ENCODE data around the gene EXOC3L1. TPM values are rescaled to one million over a fixed set of nuclear protein-coding genes. Genes with fewer than 3 reads are reported as not detected.

Gene EXOC3L1
- total and polyA plus RNA-seq, 2 of the 13 experiments (the other 11 are each of a cell fraction or from before 2014, with no cell fraction given): 0.12 TPM; not detected in 1

DNA sequence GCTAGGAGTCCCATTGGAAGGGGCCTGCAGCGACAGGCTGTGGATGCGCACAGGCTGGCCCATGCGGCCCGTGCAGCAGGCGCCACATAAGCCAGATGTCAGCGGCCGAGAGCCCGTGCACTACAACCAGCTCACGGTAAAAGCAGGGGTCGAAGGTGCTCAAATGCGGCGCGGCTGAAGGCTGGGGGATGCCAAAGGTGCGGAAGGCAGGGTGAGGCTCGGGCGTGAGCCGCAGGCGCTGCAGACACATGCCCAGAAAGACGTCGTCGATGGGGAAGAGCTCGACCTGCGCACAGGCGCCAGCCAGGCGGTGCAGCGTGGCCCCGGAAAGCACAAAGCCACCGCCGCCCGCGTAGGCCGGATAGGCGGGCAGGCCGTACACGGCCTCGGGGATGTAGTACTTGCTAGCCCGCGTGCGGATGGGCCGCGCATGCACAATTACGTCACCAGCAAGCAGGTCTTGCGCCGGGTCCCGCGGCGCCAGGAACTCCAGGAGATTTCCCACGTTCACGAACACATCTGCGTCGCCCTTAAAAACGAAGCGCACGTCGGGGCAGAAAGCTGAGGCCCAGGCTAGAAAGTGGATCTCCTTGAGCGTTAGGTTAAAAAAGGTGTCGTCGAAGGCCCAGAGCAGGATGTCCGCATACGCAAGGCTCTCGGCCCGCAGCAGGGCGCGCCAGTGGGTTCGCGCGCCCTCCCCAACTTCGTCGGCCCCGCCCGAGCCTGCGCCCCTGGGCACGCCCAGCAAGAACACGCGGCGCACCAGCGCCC, 40.5 kb downstream of the EXOC3L1 start (continued):
- no peak for TF ChIP-seq TOPORS (CRISPR knock-in tag; IDR thresholded peaks at IDR 0.05)
- no peak for TF ChIP-seq PCBP2 (optimal IDR thresholded peaks at IDR 0.05; ENCODE audit: low read depth, low read length, poor library complexity, severe bottlenecking)
- TF ChIP-seq NFRKB (IDR thresholded peaks at IDR 0.05): no peak
- 0 out of 2 replicates have a peak, but pooled peaks have one; percentile 46 for TF ChIP-seq ZNF709 (CRISPR knock-in tag; IDR thresholded peaks at IDR 0.05)
- TF ChIP-seq NONO (IDR thresholded peaks at IDR 0.05): no peak
- peak; percentile 54; the same call in 1 of the 2 replicates for TF ChIP-seq NONO (CRISPR knock-in tag; conservative IDR thresholded peaks at IDR 0.05)
- TF ChIP-seq HNF4A (CRISPR knock-in tag; IDR thresholded peaks at IDR 0.05): no peak
- TF ChIP-seq MED8 (CRISPR knock-in tag; IDR thresholded peaks at IDR 0.05; ENCODE audit: insufficient replicate concordance): no peak
- TF ChIP-seq, protein P1, sequence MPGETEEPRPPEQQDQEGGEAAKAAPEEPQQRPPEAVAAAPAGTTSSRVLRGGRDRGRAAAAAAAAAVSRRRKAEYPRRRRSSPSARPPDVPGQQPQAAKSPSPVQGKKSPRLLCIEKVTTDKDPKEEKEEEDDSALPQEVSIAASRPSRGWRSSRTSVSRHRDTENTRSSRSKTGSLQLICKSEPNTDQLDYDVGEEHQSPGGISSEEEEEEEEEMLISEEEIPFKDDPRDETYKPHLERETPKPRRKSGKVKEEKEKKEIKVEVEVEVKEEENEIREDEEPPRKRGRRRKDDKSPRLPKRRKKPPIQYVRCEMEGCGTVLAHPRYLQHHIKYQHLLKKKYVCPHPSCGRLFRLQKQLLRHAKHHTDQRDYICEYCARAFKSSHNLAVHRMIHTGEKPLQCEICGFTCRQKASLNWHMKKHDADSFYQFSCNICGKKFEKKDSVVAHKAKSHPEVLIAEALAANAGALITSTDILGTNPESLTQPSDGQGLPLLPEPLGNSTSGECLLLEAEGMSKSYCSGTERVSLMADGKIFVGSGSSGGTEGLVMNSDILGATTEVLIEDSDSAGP (CRISPR knock-in tag; IDR thresholded peaks at IDR 0.05; ENCODE audit: borderline replicate concordance): peak; percentile 62
- TF ChIP-seq IKZF1 (IDR thresholded peaks at IDR 0.05): no peak
- TF ChIP-seq NKX3-1 (CRISPR knock-in tag; IDR thresholded peaks at IDR 0.05): 0 out of 2 replicates have a peak, but pooled peaks have one; percentile 38
- no peak for TF ChIP-seq KDM5B (CRISPR knock-in tag; IDR thresholded peaks at IDR 0.05; ENCODE audit: borderline replicate concordance)
- TF ChIP-seq HOXD1 (CRISPR knock-in tag; IDR thresholded peaks at IDR 0.05): 0 out of 2 replicates have a peak, but pooled peaks have one; percentile 16
- TF ChIP-seq, protein P2, sequence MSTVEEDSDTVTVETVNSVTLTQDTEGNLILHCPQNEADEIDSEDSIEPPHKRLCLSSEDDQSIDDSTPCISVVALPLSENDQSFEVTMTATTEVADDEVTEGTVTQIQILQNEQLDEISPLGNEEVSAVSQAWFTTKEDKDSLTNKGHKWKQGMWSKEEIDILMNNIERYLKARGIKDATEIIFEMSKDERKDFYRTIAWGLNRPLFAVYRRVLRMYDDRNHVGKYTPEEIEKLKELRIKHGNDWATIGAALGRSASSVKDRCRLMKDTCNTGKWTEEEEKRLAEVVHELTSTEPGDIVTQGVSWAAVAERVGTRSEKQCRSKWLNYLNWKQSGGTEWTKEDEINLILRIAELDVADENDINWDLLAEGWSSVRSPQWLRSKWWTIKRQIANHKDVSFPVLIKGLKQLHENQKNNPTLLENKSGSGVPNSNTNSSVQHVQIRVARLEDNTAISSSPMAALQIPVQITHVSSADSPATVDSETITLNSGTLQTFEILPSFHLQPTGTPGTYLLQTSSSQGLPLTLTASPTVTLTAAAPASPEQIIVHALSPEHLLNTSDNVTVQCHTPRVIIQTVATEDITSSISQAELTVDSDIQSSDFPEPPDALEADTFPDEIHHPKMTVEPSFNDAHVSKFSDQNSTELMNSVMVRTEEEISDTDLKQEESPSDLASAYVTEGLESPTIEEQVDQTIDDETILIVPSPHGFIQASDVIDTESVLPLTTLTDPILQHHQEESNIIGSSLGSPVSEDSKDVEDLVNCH (CRISPR knock-in tag; IDR thresholded peaks at IDR 0.05): no peak
- TF ChIP-seq FOXK1 (CRISPR knock-in tag; IDR thresholded peaks at IDR 0.05; ENCODE audit: borderline replicate concordance, low read depth): 0 out of 2 replicates have a peak, but pooled peaks have one; percentile 22
- no peak for TF ChIP-seq ZNF674 (CRISPR knock-in tag; IDR thresholded peaks at IDR 0.05; ENCODE audit: low read depth)
- TF ChIP-seq, protein P3, sequence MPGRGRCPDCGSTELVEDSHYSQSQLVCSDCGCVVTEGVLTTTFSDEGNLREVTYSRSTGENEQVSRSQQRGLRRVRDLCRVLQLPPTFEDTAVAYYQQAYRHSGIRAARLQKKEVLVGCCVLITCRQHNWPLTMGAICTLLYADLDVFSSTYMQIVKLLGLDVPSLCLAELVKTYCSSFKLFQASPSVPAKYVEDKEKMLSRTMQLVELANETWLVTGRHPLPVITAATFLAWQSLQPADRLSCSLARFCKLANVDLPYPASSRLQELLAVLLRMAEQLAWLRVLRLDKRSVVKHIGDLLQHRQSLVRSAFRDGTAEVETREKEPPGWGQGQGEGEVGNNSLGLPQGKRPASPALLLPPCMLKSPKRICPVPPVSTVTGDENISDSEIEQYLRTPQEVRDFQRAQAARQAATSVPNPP (CRISPR knock-in tag; IDR thresholded peaks at IDR 0.05): no peak
- no peak for TF ChIP-seq ZNF124 (CRISPR knock-in tag; IDR thresholded peaks at IDR 0.05)
- TF ChIP-seq, protein P4, sequence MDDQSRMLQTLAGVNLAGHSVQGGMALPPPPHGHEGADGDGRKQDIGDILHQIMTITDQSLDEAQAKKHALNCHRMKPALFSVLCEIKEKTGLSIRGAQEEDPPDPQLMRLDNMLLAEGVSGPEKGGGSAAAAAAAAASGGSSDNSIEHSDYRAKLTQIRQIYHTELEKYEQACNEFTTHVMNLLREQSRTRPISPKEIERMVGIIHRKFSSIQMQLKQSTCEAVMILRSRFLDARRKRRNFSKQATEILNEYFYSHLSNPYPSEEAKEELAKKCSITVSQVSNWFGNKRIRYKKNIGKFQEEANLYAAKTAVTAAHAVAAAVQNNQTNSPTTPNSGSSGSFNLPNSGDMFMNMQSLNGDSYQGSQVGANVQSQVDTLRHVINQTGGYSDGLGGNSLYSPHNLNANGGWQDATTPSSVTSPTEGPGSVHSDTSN (CRISPR knock-in tag; IDR thresholded peaks at IDR 0.05; ENCODE audit: borderline replicate concordance): no peak

Data from HepG2 (cell line).